IMR-90 (cell line): ENCODE measurements around the gene PPP1CA. TPM values are rescaled to one million over a fixed set of nuclear protein-coding genes. Genes with fewer than 3 reads are reported as not detected.
A peak's percentile ranks its signal among the peaks of the same experiment; 100 is the strongest.

Source experiments
- ATAC-seq: fragments of 200-7000 bp; cut with Tn5 transposase; 2 replicates; pipeline ENCODE4 v1.9.1; 2020; ENCODE audit warnings: low read depth, mild to moderate bottlenecking, moderate library complexity
- BruUV-seq: library from RNA; stranded (reverse); fragments of 400-500 nt; replicated peaks from 2 replicates; lab custom pipeline; 2021; lab: Mats Ljungman, UMichigan
- CTCF ChIA-PET: fragments of 300-600 bp; formaldehyde crosslinking; extraction: SDS; loops from one replicate; lab custom pipeline; 2021; ENCODE audit warnings: antibody characterized with exemption; lab: Yijun Ruan, JAX
- POLR2A ChIA-PET: fragments of 300-600 bp; sonication (Branson Sonifier 250); formaldehyde crosslinking; loops from one replicate; lab custom pipeline; 2022; ENCODE audit warnings: antibody characterized with exemption; ENCODE audit not compliant: unreplicated experiment; lab: Charles Lee
- DNase-seq: peaks from one replicate; pipeline ENCODE4 v3.0.0; 2013
- H2AFZ ChIP-seq: replicated peaks from 2 replicates; pipeline ENCODE3; 2013; ENCODE audit warnings: low read length, mild to moderate bottlenecking; ENCODE audit not compliant: poor library complexity
- H2AK5ac ChIP-seq: 2 replicates; pipeline ENCODE4 v1.6.1; 2013; ENCODE audit warnings: low read depth, low read length, inconsistent platforms
- H2AK9ac ChIP-seq: replicated peaks from 2 replicates; pipeline ENCODE3; 2013; ENCODE audit warnings: mild to moderate bottlenecking, low read depth, low read length, moderate library complexity; ENCODE audit not compliant: poor library complexity
- H2BK120ac ChIP-seq: 2 replicates; pipeline ENCODE4 v1.6.1; 2013; ENCODE audit warnings: low read depth, low read length, inconsistent platforms
- H2BK15ac ChIP-seq: 3 replicates; pipeline ENCODE4 v1.6.1; 2013; ENCODE audit warnings: low read depth, low read length, inconsistent platforms
- H2BK20ac ChIP-seq: 2 replicates; pipeline ENCODE4 v1.6.1; 2013; ENCODE audit warnings: low read depth, mild to moderate bottlenecking, inconsistent platforms, low read length, moderate library complexity
- H2BK5ac ChIP-seq: 2 replicates; pipeline ENCODE4 v1.6.1; 2013; ENCODE audit warnings: mild to moderate bottlenecking, low read depth, low read length, inconsistent platforms; ENCODE audit not compliant: poor library complexity, severe bottlenecking
- H3K14ac ChIP-seq: replicated peaks from 2 replicates; pipeline ENCODE4 v1.6.1; 2013; ENCODE audit warnings: low read depth, low read length, inconsistent platforms
- H3K18ac ChIP-seq: 2 replicates; pipeline ENCODE4 v1.6.1; 2013; ENCODE audit warnings: low read depth, low read length, control low read depth
- H3K23ac ChIP-seq: 2 replicates; pipeline ENCODE4 v1.6.1; 2013; ENCODE audit warnings: low read depth, low read length, inconsistent platforms
- H3K27ac ChIP-seq: 2 replicates; pipeline ENCODE4 v1.5.1; 2013; ENCODE audit warnings: mild to moderate bottlenecking, control low read depth, low read length; ENCODE audit not compliant: insufficient read depth
- H3K27me3 ChIP-seq: 2 replicates; pipeline ENCODE4 v1.6.1; 2013; ENCODE audit warnings: low read length; ENCODE audit not compliant: control insufficient read depth, insufficient read depth
- H3K36me3 ChIP-seq: 2 replicates; pipeline ENCODE4 v1.6.1; 2013; ENCODE audit warnings: low read length, mixed read lengths; ENCODE audit not compliant: control insufficient read depth, insufficient read depth
- H3K4ac ChIP-seq: 2 replicates; pipeline ENCODE4 v1.6.1; 2013; ENCODE audit warnings: low read depth, low read length, inconsistent platforms
- H3K4me1 ChIP-seq: 2 replicates; pipeline ENCODE4 v1.6.1; 2013; ENCODE audit warnings: low read length, mixed read lengths; ENCODE audit not compliant: control insufficient read depth, insufficient read depth
- H3K4me2 ChIP-seq: 2 replicates; pipeline ENCODE4 v1.6.1; 2013; ENCODE audit warnings: low read depth, mild to moderate bottlenecking, control low read depth, low read length, moderate library complexity
- H3K4me3 ChIP-seq: 2 replicates; pipeline ENCODE4 v1.5.1; 2013; ENCODE audit warnings: low read depth, mild to moderate bottlenecking, control low read depth, low read length, moderate library complexity; ENCODE audit not compliant: insufficient read depth
- H3K56ac ChIP-seq: 2 replicates; pipeline ENCODE4 v1.6.1; 2013; ENCODE audit warnings: low read length, inconsistent platforms; ENCODE audit not compliant: insufficient read depth; ENCODE audit errors: extremely low read depth
- H3K79me1 ChIP-seq, 2 experiments: 2 replicates each; pipeline ENCODE4 v1.6.1; 2013; ENCODE audit warnings: low read length in 2 of 2, inconsistent platforms in 1 of 2, low read depth in 1 of 2
- H3K9ac ChIP-seq: 2 replicates; pipeline ENCODE4 v1.6.1; 2013; ENCODE audit warnings: low read depth, low read length, control low read depth
- H3K9me1 ChIP-seq: 2 replicates; pipeline ENCODE4 v1.6.1; 2013; ENCODE audit warnings: low read length, inconsistent platforms; ENCODE audit not compliant: insufficient read depth
- H3K9me3 ChIP-seq: 2 replicates; pipeline ENCODE4 v1.6.1; 2013; ENCODE audit warnings: low read length; ENCODE audit not compliant: control insufficient read depth, insufficient read depth
- H4K20me1 ChIP-seq: 2 replicates; pipeline ENCODE4 v1.6.1; 2013; ENCODE audit warnings: low read length, inconsistent platforms; ENCODE audit not compliant: insufficient read depth
- H4K5ac ChIP-seq: 2 replicates; pipeline ENCODE4 v1.6.1; 2013; ENCODE audit warnings: mild to moderate bottlenecking, low read depth, low read length, control low read depth
- H4K8ac ChIP-seq, 2 experiments: 2 replicates each; pipeline ENCODE4 v1.6.1; 2013; ENCODE audit warnings: low read depth in 2 of 2, low read length in 2 of 2, control low read depth in 1 of 2, inconsistent platforms in 1 of 2
- H4K91ac ChIP-seq: 2 replicates; pipeline ENCODE4 v1.6.1; 2013; ENCODE audit warnings: low read depth, low read length, inconsistent platforms; ENCODE audit not compliant: insufficient read depth
- BHLHE40 ChIP-seq: fragments of 150-350 bp; IDR thresholded peaks from 2 replicates; pipeline ENCODE4 v1.6.1; 2016; ENCODE audit warnings: mild to moderate bottlenecking, low read depth, low read length
- CEBPB ChIP-seq: IDR thresholded peaks from 2 replicates; pipeline ENCODE4 v1.6.1; 2012; ENCODE audit warnings: low read depth, low read length, improper control_type of control experiment
- CHD1 ChIP-seq: IDR thresholded peaks from 2 replicates; pipeline ENCODE4 v1.6.1; 2012; ENCODE audit warnings: low read depth, low read length, improper control_type of control experiment
- MAZ ChIP-seq: IDR thresholded peaks from 2 replicates; pipeline ENCODE4 v1.6.1; 2012; ENCODE audit warnings: low read depth, mild to moderate bottlenecking, low read length, improper control_type of control experiment, moderate library complexity, borderline replicate concordance
- MXI1 ChIP-seq: IDR thresholded peaks from 2 replicates; pipeline ENCODE4 v1.6.1; 2012; ENCODE audit warnings: low read depth, mild to moderate bottlenecking, low read length, moderate library complexity, borderline replicate concordance
- POLR2A ChIP-seq: IDR thresholded peaks from 2 replicates; pipeline ENCODE4 v1.6.1; 2012; ENCODE audit warnings: mild to moderate bottlenecking, low read depth, low read length
- RAD21 ChIP-seq: IDR thresholded peaks from 2 replicates; pipeline ENCODE4 v1.6.1; 2012; ENCODE audit warnings: low read length, improper control_type of control experiment
- RCOR1 ChIP-seq: IDR thresholded peaks from 2 replicates; pipeline ENCODE4 v1.6.1; 2012; ENCODE audit warnings: mild to moderate bottlenecking, low read length, improper control_type of control experiment; ENCODE audit not compliant: insufficient replicate concordance
- RFX5 ChIP-seq: IDR thresholded peaks from 2 replicates; pipeline ENCODE4 v1.8.0; 2012; ENCODE audit warnings: low read depth, mild to moderate bottlenecking, low read length, moderate library complexity
- SMC3 ChIP-seq: fragments of 150-350 bp; IDR thresholded peaks from 2 replicates; pipeline ENCODE4 v1.6.1; 2016; ENCODE audit warnings: low read depth, mild to moderate bottlenecking, antibody characterized with exemption, low read length, moderate library complexity
- USF2 ChIP-seq: fragments of 150-350 bp; IDR thresholded peaks from 2 replicates; pipeline ENCODE4 v1.6.1; 2017; ENCODE audit warnings: mild to moderate bottlenecking, antibody characterized with exemption, low read length, low read depth
- WGBS, 2 experiments: methylation state at CpG; one replicate each; pipeline versions ENCODE4 v1.1.5 to v1.1.7; 2013; ENCODE audit warnings: missing lambda C conversion rate in 2 of 2; ENCODE audit not compliant: insufficient read length in 1 of 2; ENCODE audit errors: extremely low coverage in 2 of 2; 5-methylcytosine and 5-hydroxymethylcytosine counted together
- dilution Hi-C: fragments of 300-500 bp; cut with HindIII; formaldehyde crosslinking; loops from one replicate; pipeline ENCODE4 v1.14.3; 2018; ENCODE audit warnings: low sequenced_read_pairs; ENCODE audit not compliant: unreplicated experiment
- in situ Hi-C: fragments of 300-500 bp; cut with MboI; formaldehyde crosslinking; loops from 3 replicates; pipeline ENCODE4 v1.14.3; 2019; ENCODE audit warnings: low sequenced_read_pairs, inconsistent platforms, mixed read lengths
- intact Hi-C: fragments of 100-400 bp; cut with micrococcal nuclease; formaldehyde crosslinking; loops from 2 replicates; pipeline ENCODE4 v1.10.0; 2022
- polyA plus RNA-seq, 3 experiments: library from polyadenylated mRNA; depleted of rRNA; stranded (reverse); fragments of >200 nt; gene quantifications; 2 replicates each; pipeline ENCODE4 v1.2.3, GENCODE V29; 2012; ENCODE audit warnings: low replicate concordance in 1 of 3
- total RNA-seq: library from RNA; depleted of rRNA; stranded (reverse); fragments of >200 nt; gene quantifications from 2 replicates; pipeline ENCODE4 v1.2.3, GENCODE V29; 2012
- TF ChIP-seq, protein P1 (sequence below): conservative IDR thresholded peaks from 2 replicates; pipeline ENCODE4 v1.5.1; 2012; ENCODE audit warnings: mild to moderate bottlenecking, low read depth, low read length, improper control_type of control experiment

The PPP1CA gene
- total and polyA plus RNA-seq, 2 of the 4 experiments (the other 2 are of a cell fraction), result 228 to 313 TPM

DNA sequence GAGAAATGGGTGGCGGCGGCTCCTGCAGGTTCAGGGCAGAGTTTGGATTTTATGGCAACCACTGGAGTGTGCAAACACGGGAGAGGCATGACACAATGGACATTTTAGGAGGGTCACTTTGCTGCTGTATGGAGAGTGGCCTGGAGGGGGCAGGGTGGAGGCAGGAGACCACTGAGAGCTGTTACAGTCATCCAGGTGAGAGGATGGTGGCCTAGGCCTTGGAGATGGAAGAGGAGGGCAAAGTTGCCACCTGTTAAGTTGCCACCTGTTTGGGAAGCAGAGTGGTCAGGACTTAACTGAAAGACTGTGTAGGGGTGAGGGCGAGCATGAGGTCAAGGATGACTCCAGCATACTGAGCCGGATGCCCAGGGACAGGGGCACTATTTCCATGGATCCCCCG is 12.2 kb downstream of the PPP1CA start:
- H4K8ac ChIP-seq, result no peak overlapping the region
- peaks cover 10 to 30% of the 10 kb centered on the region in 2 experiments; a peak in 3 of 4 replicates for H3K79me1 ChIP-seq
- H3K18ac ChIP-seq, result no peak overlapping the region
- H3K9ac ChIP-seq, result no peak overlapping the region
- H3K9me1 ChIP-seq, result no peaks in the 10 kb centered on the region; the same call in 1 of the 2 replicates
- no peaks in the 10 kb centered on the region; the same call in 1 of the 2 replicates for H4K20me1 ChIP-seq
- CTCF ChIA-PET, result no interaction called here
- dilution Hi-C loops (no loop called here), in situ Hi-C loops (no loop called here), intact Hi-C loops (no loop called here)
- 62% methylated on average over 3 of the region's 6 CpGs; no CpG with 5 or more reads in 1 of the 2 experiments for WGBS, 2 experiments
- no peak overlapping the region for H3K56ac ChIP-seq
- H2AK9ac ChIP-seq, result no peak overlapping the region
- no peak overlapping the region for H3K4me3 ChIP-seq
- no peaks in the 10 kb centered on the region for H3K9me3 ChIP-seq
- ATAC-seq, result no peak
- 0 out of 2 replicates have a peak, but pooled peaks cover 2% of the 10 kb centered on the region for H3K36me3 ChIP-seq
- POLR2A ChIA-PET, result no interaction called here
- H2AFZ ChIP-seq, result peak overlapping the region; percentile 40
- no peak overlapping the region for H3K4ac ChIP-seq
- no peak for DNase-seq
- no peak overlapping the region for H2BK20ac ChIP-seq
- no peak overlapping the region for H3K23ac ChIP-seq
- no peak overlapping the region for H2BK15ac ChIP-seq
- H3K4me2 ChIP-seq, result no peak overlapping the region
- H3K27me3 ChIP-seq, result no peaks in the 10 kb centered on the region; the same call in 1 of the 2 replicates
- no peak overlapping the region for H2BK5ac ChIP-seq
- H3K4me1 ChIP-seq, result peaks cover 11% of the 10 kb centered on the region
- no peak overlapping the region for H2BK120ac ChIP-seq
- no peak overlapping the region for H3K14ac ChIP-seq
- no peak overlapping the region for H4K91ac ChIP-seq
- TF ChIP-seq RFX5, result no peak
- TF ChIP-seq CHD1, result no peak
- no peak for TF ChIP-seq USF2
- TF ChIP-seq CEBPB, result no peak
- TF ChIP-seq, protein P1, sequence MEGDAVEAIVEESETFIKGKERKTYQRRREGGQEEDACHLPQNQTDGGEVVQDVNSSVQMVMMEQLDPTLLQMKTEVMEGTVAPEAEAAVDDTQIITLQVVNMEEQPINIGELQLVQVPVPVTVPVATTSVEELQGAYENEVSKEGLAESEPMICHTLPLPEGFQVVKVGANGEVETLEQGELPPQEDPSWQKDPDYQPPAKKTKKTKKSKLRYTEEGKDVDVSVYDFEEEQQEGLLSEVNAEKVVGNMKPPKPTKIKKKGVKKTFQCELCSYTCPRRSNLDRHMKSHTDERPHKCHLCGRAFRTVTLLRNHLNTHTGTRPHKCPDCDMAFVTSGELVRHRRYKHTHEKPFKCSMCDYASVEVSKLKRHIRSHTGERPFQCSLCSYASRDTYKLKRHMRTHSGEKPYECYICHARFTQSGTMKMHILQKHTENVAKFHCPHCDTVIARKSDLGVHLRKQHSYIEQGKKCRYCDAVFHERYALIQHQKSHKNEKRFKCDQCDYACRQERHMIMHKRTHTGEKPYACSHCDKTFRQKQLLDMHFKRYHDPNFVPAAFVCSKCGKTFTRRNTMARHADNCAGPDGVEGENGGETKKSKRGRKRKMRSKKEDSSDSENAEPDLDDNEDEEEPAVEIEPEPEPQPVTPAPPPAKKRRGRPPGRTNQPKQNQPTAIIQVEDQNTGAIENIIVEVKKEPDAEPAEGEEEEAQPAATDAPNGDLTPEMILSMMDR, result peak; percentile 50
- no peak for TF ChIP-seq MAZ
- no peak for TF ChIP-seq POLR2A
- peak; percentile 43 for TF ChIP-seq RAD21
- TF ChIP-seq SMC3, result peak; percentile 36; the same call in 1 of the 2 replicates
- no peak for TF ChIP-seq MXI1
- TF ChIP-seq RCOR1, result no peak
- TF ChIP-seq BHLHE40, result no peak
- no peak overlapping the region for H2AK5ac ChIP-seq
- no TSS peak for BruUV-seq
- H3K27ac ChIP-seq, result no peak overlapping the region
- H4K5ac ChIP-seq, result no peak overlapping the region
